ENCODE data around the gene METTL1.
"Not testable (repeated sequence)": the region's sequence is repeated elsewhere in the genome, so short reads cannot be mapped to it uniquely, and the experiment has no call there.

Gene METTL1

GRCh38 chr12:57724936-57725740, 46.8 kb downstream of the METTL1 start:
- in situ Hi-C loops (cut with MboI; ENCODE audit: low sequenced_read_pairs): no loop called here

GRCh38 chr12:57724003-57724935, 47.6 kb downstream of the METTL1 start:
- in situ Hi-C loops (cut with MboI; ENCODE audit: low sequenced_read_pairs): no loop called here

GRCh38 chr12:57723630-57723962, 48.3 kb downstream of the METTL1 start:
- in situ Hi-C loops (cut with MboI; ENCODE audit: low sequenced_read_pairs): no loop called here

GRCh38 chr12:57722716-57723629, 48.9 kb downstream of the METTL1 start:
- in situ Hi-C loops (cut with MboI; ENCODE audit: low sequenced_read_pairs): no loop called here

GRCh38 chr12:57721846-57722608, 49.9 kb downstream of the METTL1 start:
- in situ Hi-C loops (cut with MboI; ENCODE audit: low sequenced_read_pairs): not testable (repeated sequence)

GRCh38 chr12:57720606-57721595, 51.0 kb downstream of the METTL1 start:
- in situ Hi-C loops (cut with MboI; ENCODE audit: low sequenced_read_pairs): no loop called here

GRCh38 chr12:57719777-57720605, 51.9 kb downstream of the METTL1 start:
- in situ Hi-C loops (cut with MboI; ENCODE audit: low sequenced_read_pairs): no loop called here

- in situ Hi-C loops (cut with MboI; ENCODE audit: low sequenced_read_pairs): no loop called here
Observed at GRCh38 chr12:57718641-57719528, 53.0 kb downstream of the METTL1 start.

Data from HL-60/S4 treated with retinoic acid at 250 ng/mL for 4 days and 3 days (cell line).